HAP-1 (cell line): ENCODE results near the gene SNAP47.

Source experiments
- DNase-seq, 2 experiments: peaks; one replicate each; pipeline ENCODE4 v3.0.0-alpha.2; 2016 to 2020; ENCODE audit warnings: low spot score in 2 of 2
- H3K27me3 ChIP-seq: fragments of 250-450 bp; sonication (Bioruptor Pico); 2 replicates; pipeline ENCODE4 v1.5.1; 2020; ENCODE audit warnings: low read depth, mild to moderate bottlenecking, moderate library complexity
- H3K36me3 ChIP-seq: fragments of 250-450 bp; sonication (Bioruptor Pico); replicated peaks from 2 replicates; pipeline ENCODE4 v1.5.1; 2020; ENCODE audit warnings: mild to moderate bottlenecking
- H3K4me1 ChIP-seq: fragments of 250-450 bp; sonication (Bioruptor Pico); 2 replicates; pipeline ENCODE4 v1.5.1; 2020; ENCODE audit warnings: mild to moderate bottlenecking
- H3K4me3 ChIP-seq: fragments of 250-450 bp; sonication (Bioruptor Pico); 2 replicates; pipeline ENCODE4 v1.5.1; 2020; ENCODE audit warnings: mild to moderate bottlenecking, moderate library complexity
- H3K9me3 ChIP-seq: fragments of 250-450 bp; sonication (Bioruptor Pico); 2 replicates; pipeline ENCODE4 v1.5.1; 2020; ENCODE audit warnings: mild to moderate bottlenecking, moderate library complexity
- in situ Hi-C: fragments of 300-500 bp; cut with MboI; formaldehyde crosslinking; loops from 3 replicates; pipeline ENCODE4 v1.14.3; 2020; ENCODE audit warnings: low sequenced_read_pairs, inconsistent platforms, mixed read lengths

The SNAP47 gene

GRCh38 chr1:227728059-227728891 lies 7.0 kb upstream of the SNAP47 start:
- peaks cover 24% of the 10 kb centered on the region for H3K36me3 ChIP-seq
- no peaks in the 10 kb centered on the region for H3K27me3 ChIP-seq
- peaks cover 6% of the 10 kb centered on the region; the same call in 1 of the 2 replicates for H3K4me1 ChIP-seq
- peak; percentile 68 to 93 for DNase-seq
- peak overlapping the region; percentile 52 for H3K4me3 ChIP-seq
- no peaks in the 10 kb centered on the region for H3K9me3 ChIP-seq
- in situ Hi-C loops, result no loop called here

- peaks cover 27% of the 10 kb centered on the region for H3K36me3 ChIP-seq
- no peaks in the 10 kb centered on the region for H3K27me3 ChIP-seq
- H3K9me3 ChIP-seq, result no peaks in the 10 kb centered on the region
- H3K4me3 ChIP-seq, result peak overlapping the region; percentile 52
- no peak for DNase-seq
- H3K4me1 ChIP-seq, result peaks cover 6% of the 10 kb centered on the region; the same call in 1 of the 2 replicates
- in situ Hi-C loops, result no loop called here
Measured at GRCh38 chr1:227728892-227729143, 6.4 kb upstream of the SNAP47 start.

DNA sequence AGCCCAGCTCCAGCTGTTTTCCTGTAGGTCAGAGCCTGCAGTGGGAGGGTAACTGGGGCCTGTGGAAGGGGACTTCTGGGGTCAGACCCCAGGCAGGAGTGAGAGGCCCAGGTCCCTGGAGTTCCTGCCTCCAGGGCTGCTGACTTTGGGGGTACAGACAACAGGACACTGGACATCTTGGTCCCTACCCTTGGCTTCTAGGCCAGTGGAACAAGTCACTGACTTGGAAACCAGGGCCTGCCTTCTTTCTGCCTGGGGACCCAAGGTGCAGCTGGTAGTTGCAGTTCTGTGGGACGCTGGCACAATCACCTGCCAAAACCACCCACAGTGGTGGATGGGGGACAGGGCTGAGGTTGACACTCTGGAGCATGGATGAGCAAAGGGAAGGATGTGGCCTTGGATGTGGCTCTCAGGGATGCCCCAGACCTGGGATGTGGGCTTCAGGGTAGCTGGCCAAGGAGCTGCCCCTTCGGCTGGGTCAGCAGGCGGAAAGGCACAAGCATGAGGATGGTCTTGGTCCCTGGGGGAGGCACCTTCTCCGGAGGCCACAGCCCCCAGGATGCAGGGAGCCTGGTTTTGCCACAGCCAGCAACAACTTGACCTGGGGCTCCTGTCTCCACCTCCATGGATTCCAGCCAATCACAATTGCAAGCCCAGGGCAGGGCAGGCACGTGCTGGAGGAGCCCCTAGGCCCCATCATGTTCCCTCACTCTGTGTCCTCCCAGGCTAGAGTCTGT lies 5.9 kb upstream of the SNAP47 start:
- Histone ChIP-seq H3K9me3 (no peaks in the 10 kb centered on the region), H3K4me1 (peaks cover 6% of the 10 kb centered on the region; the same call in 1 of the 2 replicates), H3K4me3 (peak overlapping the region; percentile 52), H3K27me3 (no peaks in the 10 kb centered on the region), H3K36me3 (peaks cover 27% of the 10 kb centered on the region)
- DNase-seq, result peak in 1 of 2 experiments; percentile 48
- in situ Hi-C loops, result no loop called here

DNA sequence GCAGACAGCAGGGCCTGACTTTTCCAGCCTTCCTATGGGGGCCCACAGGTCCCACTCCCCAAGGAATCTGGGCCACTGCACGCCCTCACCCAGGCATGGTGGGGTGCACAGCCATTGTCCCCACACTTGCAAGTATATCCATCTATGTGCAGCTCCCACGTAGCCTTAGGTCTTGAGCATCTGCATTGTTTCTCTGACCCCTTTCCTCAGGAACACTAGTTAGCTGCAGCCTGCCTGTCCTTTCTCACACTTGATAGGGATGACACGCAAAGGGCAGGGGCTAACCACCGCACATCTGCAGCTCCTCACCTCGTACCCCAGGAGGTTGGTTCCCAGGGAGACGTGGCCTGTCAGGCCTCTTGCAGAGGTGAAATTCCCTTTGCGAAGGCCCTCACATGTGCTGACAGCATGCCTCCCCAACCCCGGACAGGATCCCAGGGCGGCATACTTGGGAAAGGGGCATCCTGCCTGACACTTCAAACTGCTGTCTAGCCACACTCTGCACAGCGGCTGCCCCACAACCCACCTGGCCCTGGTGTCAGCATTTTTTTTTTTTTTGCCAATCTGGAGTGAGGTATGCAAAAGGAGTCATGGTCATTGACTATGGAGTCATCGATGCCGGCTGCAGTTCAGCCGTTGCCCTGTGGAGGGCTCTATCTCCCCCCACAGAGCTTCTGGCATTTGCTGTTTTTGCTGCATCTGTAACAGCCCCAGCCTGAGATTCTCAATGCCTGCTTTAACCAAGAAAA lies 5.2 kb upstream of the SNAP47 start:
- in situ Hi-C loops, result no loop called here
- H3K4me1 ChIP-seq, result peaks cover 6% of the 10 kb centered on the region; the same call in 1 of the 2 replicates
- H3K9me3 ChIP-seq, result no peaks in the 10 kb centered on the region
- H3K36me3 ChIP-seq, result peaks cover 32% of the 10 kb centered on the region
- no peak overlapping the region for H3K4me3 ChIP-seq
- no peaks in the 10 kb centered on the region for H3K27me3 ChIP-seq
- DNase-seq, result peak; percentile 23 to 72

DNA sequence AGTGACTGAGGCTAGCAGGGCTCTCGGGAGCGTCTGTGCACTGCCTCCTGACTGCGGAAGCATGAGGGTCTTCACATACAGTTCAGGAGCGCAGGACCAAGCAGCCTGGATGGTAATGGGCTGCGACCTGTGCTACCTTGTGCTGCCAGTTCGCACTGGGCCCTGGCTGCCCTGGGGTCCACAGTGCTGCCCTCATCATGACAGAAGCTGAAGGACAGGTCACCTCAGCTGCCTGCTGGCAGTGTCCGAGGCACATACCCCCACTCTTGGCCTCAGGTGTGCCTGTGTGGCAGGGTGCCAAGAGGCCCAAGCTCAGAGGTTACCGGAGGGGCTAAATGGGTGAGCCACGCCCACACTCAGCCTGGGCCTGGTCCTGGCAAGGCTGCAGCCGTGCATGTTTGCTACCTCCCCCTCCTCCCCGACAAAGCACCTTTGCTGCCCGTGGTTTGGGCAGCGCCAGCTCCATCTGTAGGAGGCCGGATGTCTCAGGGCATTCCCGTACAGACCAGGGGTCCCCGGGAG lies 4.5 kb upstream of the SNAP47 start:
- Histone ChIP-seq H3K27me3 (no peaks in the 10 kb centered on the region), H3K4me1 (peaks cover 6% of the 10 kb centered on the region; the same call in 1 of the 2 replicates), H3K9me3 (no peaks in the 10 kb centered on the region), H3K4me3 (no peak overlapping the region), H3K36me3 (peaks cover 32% of the 10 kb centered on the region)
- in situ Hi-C loops, result no loop called here
- no peak for DNase-seq

DNA sequence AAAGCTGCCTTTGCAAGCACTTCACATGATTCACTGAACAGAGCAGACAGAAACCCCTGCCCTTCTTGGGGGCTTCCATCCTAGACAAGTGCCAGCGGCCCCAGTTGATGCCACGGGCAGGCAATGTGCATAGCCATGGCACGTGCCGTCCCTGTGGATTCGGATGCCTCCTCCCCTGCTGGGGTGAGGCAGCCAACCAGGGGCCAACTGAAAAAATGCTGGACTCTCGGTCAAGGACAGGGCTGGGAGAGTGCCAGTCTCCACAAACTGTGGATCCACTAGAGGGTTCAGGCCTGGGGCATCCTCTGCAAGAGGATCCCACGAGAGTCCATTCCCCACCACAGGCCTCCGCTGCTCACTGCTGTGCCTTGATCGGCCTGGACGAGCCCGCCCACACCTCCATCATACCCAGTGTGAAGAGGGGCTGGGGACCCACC lies 4.0 kb upstream of the SNAP47 start:
- no peaks in the 10 kb centered on the region for H3K9me3 ChIP-seq
- in situ Hi-C loops, result no loop called here
- peaks cover 6% of the 10 kb centered on the region; the same call in 1 of the 2 replicates for H3K4me1 ChIP-seq
- H3K27me3 ChIP-seq, result no peaks in the 10 kb centered on the region
- DNase-seq, result no peak
- H3K36me3 ChIP-seq, result peaks cover 32% of the 10 kb centered on the region
- no peak overlapping the region for H3K4me3 ChIP-seq

DNA sequence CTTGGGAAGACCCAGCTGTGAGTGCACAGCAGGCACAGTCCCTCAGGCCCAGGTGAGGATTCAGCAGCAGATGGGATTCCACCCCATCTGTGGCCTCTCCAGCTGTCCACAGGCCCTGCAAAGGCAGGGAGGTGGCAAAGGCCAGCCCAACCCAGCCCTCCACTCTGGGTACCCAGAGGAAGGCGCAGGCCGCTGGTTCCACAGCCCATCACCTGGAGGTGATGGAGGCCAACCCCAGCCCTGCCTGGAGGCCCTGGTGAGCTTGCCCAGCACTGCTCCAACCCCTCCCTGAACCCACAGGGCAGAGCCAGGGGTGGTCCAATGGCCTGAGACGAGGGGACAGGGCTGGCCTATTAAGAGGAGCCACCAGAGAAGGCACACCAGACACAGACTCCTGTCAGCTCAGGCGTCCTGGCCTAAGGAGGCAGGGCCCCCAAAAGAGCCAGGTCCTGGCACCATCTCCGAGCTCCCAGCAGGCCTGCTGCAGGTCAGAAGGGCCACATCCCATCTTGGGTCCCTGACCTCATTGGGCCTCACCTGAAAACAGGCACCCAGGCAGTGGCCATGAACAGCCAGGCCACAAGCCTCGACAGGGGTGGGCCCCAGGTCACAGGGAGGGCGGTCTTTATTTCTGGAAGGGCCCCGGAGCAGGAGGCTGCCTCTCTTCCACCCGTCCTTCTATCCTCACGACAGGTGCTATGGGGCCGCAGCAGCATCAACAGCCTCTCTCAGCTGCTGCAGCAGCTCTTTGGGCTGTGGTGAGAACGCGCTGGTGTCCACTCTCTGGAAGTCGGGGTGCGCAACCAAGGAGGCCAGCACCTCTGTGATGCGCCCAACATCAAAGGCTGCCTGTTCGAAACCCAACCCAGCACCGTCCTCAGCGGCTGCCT lies 3.3 kb upstream of the SNAP47 start:
- Histone ChIP-seq H3K4me3 (no peak overlapping the region), H3K27me3 (no peaks in the 10 kb centered on the region), H3K4me1 (peaks cover 6% of the 10 kb centered on the region; the same call in 1 of the 2 replicates), H3K9me3 (no peaks in the 10 kb centered on the region), H3K36me3 (peaks cover 32% of the 10 kb centered on the region)
- no peak for DNase-seq
- in situ Hi-C loops, result no loop called here

DNA sequence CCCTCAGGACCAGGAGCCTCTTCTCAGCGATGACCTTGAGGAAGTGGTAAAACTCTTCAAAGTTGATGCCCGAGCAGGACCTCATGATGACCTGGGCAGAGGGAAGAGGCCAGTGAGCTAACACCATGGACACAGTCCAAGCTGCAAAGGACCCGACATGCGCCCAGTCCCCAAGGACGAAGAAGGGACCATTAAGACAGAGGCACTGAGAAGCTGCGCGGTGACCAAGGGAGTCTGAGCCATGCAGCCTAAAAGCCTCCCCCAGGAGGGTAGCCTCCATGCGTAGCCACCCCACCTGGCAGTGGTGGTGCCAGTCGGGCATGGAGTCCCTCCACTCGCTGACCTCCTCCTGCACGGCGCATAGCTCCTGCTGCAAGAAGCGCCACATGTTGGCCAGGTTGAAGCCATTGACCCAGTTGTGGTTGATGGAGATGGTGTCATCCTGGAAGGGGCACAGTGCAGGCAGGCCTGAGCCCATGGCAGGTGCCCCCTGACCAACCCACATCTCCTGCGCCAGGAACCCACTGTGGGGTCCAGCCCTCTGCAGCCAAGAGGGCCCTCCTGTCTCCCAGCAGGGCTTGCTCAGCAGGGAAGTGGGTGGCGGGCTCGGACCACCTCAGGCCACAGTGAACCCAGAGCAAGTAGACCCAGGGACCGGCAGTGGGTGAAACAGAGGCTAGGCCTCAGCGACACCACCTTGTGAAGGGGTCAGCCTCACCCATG lies 2.5 kb upstream of the SNAP47 start:
- in situ Hi-C loops, result no loop called here
- H3K4me1 ChIP-seq, result peaks cover 5% of the 10 kb centered on the region; the same call in 1 of the 2 replicates

GRCh38 chr1:227733309-227733705 lies 1.9 kb upstream of the SNAP47 start:
- no peak for DNase-seq
- Histone ChIP-seq H3K36me3 (peaks cover 32% of the 10 kb centered on the region), H3K4me1 (peaks cover 4% of the 10 kb centered on the region; the same call in 1 of the 2 replicates), H3K9me3 (no peaks in the 10 kb centered on the region), H3K27me3 (no peaks in the 10 kb centered on the region), H3K4me3 (no peak overlapping the region)
- in situ Hi-C loops, result no loop called here

More for the DNA sequence above, 2.5 kb upstream of the SNAP47 start:
- peaks cover 32% of the 10 kb centered on the region for H3K36me3 ChIP-seq
- no peak for DNase-seq
- no peak overlapping the region for H3K4me3 ChIP-seq
- H3K27me3 ChIP-seq, result no peaks in the 10 kb centered on the region
- H3K9me3 ChIP-seq, result no peaks in the 10 kb centered on the region

- H3K4me1 ChIP-seq, result peaks cover 4% of the 10 kb centered on the region; the same call in 1 of the 2 replicates
- no peaks in the 10 kb centered on the region for H3K27me3 ChIP-seq
- in situ Hi-C loops, result no loop called here
- peaks cover 32% of the 10 kb centered on the region for H3K36me3 ChIP-seq
- no peak for DNase-seq
- H3K9me3 ChIP-seq, result no peaks in the 10 kb centered on the region
- H3K4me3 ChIP-seq, result peak overlapping the region; percentile 83
Measured at GRCh38 chr1:227733751-227734545, 1.3 kb upstream of the SNAP47 start.

DNA sequence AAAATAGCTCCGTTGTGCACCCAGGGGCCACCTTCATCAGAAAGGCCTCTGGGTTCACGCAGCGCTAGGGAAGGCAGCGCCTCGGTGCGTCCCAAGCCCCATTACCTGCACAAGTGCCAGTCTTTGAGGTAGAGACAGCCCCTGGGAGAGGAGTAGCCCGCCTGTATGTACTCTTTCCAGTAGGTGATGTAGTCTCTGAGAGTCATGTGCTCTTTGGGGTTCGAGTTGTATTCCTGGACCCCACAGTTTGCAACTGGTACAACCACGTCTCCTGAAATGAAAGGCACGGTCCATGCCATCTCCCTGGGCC lies 734 bp upstream of the SNAP47 start:
- in situ Hi-C loops, result no loop called here
- H3K9me3 ChIP-seq, result no peaks in the 10 kb centered on the region
- peaks cover 2% of the 10 kb centered on the region; the same call in 1 of the 2 replicates for H3K4me1 ChIP-seq
- peaks cover 32% of the 10 kb centered on the region for H3K36me3 ChIP-seq
- no peak for DNase-seq
- H3K4me3 ChIP-seq, result peak overlapping the region; percentile 83
- H3K27me3 ChIP-seq, result no peaks in the 10 kb centered on the region
